Stimulated activated CD8-positive, alpha-beta memory T cell treated with anti-CD3 and anti-CD28 coated beads, Interleukin-2, amount 100 ng/mL, for 1 hour (primary cell): Measurements from ENCODE around the gene FLCN.
A peak's percentile ranks its signal among the peaks of the same experiment; 100 is the strongest.
"Not testable (repeated sequence)": the region's sequence is repeated elsewhere in the genome, so short reads cannot be mapped to it uniquely, and the experiment has no call there.

ENCODE experiments used
- DNase-seq, 2 donors: peaks; one replicate each; pipeline ENCODE4 v3.0.0-alpha.2; 2020; ENCODE audit warnings: low read depth in 2 of 2

The FLCN gene, protein sequence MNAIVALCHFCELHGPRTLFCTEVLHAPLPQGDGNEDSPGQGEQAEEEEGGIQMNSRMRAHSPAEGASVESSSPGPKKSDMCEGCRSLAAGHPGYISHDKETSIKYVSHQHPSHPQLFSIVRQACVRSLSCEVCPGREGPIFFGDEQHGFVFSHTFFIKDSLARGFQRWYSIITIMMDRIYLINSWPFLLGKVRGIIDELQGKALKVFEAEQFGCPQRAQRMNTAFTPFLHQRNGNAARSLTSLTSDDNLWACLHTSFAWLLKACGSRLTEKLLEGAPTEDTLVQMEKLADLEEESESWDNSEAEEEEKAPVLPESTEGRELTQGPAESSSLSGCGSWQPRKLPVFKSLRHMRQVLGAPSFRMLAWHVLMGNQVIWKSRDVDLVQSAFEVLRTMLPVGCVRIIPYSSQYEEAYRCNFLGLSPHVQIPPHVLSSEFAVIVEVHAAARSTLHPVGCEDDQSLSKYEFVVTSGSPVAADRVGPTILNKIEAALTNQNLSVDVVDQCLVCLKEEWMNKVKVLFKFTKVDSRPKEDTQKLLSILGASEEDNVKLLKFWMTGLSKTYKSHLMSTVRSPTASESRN

DNA sequence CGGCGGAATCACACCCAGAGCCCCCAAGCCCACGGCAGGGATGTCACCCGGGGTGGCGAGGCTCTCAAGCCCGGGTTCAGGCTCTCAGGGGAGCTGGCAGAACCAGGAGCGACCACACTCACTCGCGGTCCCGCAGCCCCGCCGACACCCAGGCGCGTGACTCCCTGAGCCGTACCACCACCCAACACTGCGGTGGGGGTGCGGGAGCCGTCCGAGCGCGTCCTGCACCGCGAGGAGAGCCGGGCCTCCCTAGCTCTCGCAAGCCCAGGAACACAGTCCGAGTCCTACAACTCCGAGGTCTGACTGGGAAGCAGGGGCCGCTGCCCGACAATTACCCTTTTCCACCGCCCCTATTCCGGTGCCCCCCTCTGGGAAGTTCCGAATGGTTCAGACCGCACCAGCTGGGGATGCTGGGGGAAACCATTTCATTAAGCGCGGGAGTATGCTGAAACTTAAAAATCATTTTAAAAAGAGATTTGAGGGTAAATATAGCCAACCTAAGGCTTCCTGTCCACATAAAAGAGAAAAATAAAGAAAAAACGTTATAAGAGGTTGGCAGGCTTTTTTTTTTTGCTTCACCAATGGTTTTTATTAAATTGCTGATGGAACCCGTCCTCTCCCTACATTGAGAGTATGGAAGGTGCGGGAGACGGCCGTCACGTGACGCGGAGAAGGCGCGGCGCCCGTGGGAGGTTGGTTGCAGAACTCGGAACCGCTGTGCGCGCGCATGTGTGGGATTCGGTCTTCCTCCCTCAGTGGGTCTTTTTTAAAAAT is at the start of gene FLCN:
Gene FLCN, minus strand, starts transcription at position 143 of the 774 bp plus-strand sequence. CDS start 9,031 bp downstream, outside the sequence.
- DNase-seq, result peak; percentile 78 to 82

DNA sequence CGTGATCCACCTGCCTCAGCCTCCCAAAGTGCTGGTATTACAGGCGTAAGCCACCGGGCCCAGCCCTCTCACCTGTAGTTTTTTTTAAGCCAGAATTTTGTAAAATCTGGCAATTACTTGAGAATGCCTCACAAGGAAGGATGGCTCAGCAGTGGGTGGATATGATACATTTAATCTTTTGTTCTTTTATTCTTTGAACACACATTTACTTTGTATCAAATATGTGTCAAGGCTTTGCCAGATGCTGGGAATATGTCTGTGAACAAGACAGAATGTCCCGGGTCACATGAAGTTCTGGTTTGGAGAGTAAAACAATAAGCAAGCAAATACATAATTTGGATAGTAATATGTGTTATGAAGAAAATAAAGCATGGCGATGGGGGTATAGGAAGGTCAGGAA is 49.0 kb upstream of the FLCN start:
- no peak for DNase-seq

DNA sequence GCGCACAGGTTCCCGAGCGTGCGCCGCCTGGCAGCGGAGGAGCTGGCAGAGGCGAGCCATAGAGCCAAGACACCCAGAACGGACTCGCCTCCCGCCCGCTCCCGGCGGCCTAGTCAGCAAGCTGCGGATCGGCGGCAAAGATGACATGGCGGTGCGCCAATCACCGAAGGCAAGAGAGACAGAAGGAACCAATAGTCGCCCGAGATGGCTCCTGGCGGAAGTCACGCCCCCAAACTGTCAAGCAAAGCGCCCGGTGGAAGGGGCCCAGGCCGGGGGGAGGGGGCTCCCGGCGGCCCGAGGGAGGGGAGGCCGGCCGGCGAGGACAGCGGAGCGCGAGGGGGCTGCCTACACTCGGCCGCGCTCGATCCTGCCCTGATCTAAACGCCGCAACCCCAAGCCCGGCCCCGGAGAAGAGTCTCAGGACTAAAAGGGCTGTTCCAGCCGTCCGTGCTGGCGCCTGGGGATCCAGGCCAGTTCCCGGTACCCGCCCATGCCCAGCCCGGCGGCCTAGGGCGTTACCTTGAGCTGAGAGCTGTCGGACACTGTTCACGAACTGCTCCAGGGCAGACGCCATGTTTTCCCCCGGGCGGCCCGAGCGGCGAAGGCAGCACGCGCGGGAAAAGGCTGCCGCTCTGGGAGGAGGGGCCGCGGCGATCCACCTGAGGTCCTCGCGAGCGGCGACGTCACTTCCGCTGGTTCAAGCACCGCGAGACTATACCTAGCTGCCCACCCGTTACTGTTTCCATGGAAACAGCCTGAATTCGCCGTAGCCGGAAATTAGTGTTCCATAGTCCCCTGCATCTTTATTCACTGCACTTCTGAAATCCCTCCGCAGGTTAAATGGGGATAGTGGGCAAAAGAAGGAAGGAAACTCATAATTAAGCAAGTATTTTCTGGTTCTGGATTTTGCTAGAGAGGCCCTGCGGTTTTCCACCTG is 43.9 kb upstream of the FLCN start, which contains the start of gene COPS3:
Gene COPS3, minus strand, starts transcription at position 634 of the 937 bp plus-strand sequence. Its CDS starts 60 bp downstream, at position 574.
- peak; percentile 93 to 96 for DNase-seq

DNA sequence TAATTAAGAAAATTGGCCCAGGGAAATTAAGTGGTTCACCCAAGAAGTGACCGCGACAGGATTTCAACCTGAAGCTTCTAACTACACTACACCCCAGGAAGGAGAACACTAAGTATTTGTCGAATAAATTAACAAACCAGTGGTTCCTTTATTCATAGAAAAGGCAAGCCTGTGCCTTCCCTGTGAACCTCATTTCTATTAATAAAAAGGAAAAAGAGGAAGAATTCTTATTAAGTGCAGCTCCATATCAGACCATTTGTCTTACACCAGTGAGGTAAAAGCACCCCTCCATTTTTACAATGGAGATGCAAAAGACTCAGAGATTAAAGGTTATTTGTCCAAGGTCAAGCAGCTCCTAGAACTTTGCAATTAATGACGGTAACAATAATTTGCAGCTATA is 42.3 kb upstream of the FLCN start:
- DNase-seq, result no peak

DNA sequence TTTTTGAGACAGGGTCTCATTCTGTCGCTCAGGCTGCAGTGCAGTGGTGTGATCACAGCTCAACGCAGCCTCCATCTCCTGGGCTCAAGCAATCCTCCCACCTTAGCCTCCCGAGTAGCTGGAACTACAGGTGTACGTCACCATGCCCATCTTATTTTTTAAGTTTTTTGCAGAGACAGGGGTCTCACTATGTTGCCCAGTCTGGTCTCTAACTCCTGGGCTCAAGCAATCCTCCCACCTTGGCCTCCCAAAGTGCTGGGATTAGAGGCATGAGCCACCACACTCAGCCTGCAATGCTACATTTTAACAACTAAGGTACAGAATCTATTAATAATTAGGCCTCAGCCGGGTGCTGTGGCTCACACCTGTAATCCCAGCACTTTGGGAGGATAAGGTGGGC is 40.5 kb upstream of the FLCN start:
- not testable (repeated sequence) for DNase-seq

DNA sequence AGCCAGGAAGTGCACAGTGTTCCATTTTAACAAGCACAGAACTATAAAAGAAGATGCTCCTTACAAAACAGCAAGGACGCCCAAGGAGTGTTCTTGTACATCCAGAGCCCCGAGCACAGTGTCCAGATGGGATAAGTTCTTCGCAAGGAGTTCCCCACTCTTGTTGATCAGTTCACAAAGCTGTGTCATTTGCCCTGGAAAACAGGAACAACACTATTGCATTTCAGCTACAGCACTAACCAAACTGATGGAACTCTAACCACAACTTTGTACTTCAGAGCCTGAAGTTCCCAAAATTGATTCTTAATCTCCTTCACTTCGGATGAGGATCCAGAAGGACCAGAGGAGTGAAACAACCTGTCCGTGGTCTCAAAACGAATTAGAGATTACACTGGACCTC is 39.0 kb upstream of the FLCN start:
- no peak for DNase-seq

DNA sequence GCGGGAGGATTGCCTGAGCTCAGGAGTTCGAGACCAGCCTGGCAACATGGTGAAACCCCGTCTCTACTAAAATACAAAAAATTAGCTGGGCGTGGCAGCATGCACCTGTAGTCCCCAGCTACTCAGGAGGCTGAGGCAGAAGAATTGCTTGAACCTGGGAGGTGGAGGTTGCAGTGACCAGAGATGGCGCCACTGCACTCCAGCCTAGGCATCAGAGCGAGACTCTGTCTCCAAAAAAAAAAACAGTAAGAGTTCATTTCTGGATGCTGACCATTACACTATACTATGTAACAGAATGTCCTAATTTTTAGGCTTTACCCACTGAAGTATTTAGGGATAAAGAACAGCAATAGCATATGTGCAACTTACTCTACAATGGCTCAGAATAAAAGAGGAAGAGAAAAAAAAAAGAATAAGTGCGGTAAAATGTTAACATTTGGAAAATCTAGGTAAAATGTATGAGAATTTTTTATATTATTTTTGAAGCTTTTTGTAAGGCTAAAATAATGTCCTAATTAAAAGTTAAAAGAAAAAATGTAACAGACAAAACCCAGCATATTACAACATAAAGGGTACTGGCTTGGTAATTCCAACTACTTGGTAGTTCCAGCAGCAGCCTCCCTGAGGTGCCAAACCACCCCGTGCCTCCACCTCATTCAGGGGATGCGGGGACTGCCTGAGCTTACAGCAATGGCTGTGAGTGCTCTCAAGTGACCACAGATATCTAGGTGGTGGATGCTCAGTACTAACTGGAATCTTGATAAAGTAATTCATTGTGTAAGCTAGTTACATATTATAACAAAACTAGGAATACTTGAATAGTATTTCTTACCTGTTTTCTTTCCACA is 33.2 kb upstream of the FLCN start:
- no peak for DNase-seq

DNA sequence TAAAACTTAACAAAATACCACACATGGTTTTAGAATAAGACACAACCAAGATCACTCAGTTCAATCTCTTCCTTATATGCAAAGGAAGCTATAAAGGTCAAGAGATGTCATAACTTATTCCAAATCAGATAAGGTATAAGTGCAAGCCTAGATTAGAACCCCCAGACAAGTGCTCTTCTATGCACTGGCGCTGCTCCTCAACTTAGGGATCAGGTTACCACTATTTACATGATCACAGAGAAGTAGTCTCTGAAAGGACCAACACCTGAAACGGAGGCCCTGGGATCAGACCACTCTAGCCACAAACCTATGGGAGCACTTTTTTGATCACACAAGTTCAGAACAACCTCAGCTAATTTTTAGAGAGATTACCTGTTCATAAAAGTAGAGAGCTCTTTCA is 27.5 kb upstream of the FLCN start:
- no peak for DNase-seq

DNA sequence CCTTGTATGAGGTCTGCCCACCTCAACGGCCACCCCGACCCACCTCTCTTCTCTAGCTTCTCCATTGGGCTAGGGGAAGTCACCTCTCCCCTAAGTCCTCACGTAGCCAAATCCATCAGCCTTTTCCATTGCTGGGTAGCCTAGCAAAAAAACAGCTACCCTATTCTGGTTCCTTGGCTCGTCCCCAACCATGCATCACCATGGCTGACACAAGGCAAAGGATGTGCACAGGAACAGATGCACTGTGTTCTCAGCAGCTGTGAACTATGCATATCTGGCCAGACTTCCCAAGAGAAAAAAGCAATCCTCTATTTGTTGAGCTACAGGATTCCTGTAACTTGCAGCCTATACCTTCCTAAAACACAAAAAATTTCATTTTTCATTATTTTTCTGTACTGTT is 22.0 kb upstream of the FLCN start:
- DNase-seq, result no peak

DNA sequence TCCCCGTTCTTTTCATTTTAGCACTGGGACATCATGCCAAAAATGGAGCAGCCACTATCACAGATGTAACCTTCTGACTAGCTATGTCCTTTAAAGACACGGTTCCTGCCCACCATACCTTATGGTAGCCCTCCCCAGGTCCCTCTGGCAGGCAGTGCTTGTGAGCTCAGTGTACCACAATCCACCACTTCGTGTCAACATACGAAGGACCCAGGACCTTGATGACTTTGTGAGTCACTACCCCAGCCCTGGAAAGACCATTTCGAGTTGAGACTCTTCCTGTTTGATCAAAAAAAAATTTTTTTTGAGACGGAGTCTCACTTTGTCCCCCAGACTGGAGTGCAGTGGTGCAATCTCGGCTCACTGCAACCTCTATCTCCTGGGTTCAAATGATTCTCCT is 21.0 kb upstream of the FLCN start:
- no peak for DNase-seq

DNA sequence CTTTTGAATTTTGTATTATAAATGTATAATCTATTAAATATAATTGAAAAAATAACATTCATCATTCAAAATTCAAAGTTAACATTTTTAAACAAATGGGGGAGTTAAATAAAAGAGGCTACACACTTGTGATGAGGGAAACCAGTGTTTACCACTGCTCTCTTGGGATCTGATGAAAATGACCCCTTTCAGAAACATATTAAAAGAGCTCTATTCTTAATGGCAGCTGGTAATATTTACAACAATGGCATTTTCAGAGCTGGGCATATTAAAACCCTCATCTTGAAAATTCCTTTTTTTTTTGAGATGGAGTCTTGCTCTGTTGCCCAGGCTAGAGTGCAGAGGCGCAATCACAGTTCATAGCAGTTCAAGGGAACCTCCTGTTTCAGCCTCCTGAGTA is 19.3 kb upstream of the FLCN start:
- DNase-seq, result no peak

DNA sequence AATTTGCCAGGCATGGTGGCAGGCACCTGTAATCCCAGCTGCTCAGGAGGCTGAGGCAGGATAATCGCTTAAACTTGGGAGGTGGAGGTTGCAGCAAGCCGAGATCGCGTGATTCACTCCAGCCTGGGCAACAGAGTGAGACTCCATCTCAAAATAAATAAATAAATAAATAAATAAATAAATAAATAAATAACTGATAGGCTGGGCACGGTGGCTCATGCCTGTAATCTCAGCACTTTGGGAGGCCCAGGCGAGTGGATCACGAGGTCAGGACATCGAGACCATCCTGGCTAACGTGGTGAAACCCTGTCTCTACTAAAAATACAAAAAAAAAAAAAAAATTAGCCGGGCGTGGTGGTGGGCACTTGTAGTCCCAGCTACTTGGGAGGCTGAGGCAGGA is 18.7 kb upstream of the FLCN start:
- not testable (repeated sequence) for DNase-seq

DNA sequence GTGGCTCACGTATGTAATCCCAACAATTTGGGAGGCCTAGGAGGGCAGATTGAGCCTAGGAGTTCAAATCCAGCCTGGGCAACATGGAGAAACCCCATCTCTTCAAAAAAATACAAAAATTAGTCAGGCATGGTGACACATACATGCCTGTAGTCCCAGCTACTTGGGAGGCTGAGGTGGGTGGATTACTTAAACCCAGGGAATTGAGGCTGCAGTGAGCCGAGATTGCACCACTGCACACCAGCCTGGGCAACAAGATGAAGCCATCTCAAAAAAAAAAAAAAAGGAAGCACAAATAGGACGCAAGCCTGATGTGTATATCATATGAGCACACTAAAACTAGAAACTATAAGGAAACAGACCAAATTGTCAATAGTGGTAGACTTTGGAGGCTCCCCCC is 17.1 kb upstream of the FLCN start:
- no peak for DNase-seq

DNA sequence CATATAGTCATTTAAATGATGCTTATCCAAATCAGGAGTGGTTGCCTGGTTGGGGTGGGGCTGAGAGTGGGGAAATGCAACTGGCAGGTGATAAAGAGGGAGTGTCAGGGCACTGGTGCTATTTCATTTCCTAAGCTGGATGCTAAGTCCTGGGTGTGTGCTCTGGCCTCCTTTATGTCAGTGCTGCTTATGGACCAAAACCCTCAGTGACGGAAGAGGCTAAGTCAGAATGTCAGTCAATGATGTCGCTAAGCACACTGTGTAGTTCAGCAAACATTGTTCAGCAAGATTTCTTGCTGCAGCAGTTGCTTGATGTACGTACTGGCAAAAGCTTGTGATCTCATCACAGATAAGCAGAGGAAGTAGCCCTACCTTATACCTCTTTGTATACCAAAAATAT is 16.4 kb upstream of the FLCN start:
- no peak for DNase-seq

DNA sequence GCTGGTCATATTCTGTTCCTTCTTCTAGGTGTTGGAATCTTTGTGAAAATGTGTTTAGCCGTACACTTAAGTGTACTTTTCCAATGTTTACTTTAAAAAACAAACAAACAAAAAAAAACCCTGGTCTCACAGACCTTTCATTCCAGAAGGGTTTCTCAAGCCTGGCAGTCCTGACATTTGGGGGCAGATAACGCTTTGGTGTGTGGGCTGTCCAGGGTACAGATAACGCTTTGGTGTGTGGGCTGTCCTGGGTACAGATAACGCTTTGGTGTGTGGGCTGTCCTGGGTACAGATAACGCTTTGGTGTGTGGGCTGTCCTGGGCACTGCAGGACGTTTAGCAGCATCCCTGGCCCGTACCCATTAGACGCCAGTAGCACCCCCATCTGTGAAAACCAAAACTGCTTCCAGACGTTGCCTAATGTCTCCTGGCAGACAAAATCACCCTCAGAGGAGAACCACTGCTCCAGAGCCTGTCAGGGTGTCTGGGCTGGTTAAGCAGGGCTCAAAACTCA is 15.2 kb upstream of the FLCN start:
- DNase-seq, result no peak

DNA sequence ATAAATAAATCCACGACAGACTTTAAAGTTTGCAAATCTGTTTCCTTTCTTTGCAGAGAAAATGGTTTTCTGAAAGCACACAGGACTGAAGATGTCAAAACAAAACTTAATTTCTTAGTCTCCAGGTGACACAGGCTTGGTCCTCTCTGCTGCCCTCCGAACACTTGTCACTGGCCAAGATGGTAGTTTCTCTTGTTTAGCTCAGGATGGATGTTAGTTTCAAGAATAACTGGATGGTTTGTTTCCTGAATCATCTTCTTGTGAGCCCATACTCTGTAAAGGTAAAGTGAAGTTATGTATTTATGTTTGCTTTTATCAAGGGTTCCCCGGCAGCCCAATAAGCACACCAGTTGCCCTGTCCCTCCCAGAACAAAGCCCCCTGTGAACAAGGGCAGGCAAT is 9.9 kb upstream of the FLCN start:
- no peak for DNase-seq

DNA sequence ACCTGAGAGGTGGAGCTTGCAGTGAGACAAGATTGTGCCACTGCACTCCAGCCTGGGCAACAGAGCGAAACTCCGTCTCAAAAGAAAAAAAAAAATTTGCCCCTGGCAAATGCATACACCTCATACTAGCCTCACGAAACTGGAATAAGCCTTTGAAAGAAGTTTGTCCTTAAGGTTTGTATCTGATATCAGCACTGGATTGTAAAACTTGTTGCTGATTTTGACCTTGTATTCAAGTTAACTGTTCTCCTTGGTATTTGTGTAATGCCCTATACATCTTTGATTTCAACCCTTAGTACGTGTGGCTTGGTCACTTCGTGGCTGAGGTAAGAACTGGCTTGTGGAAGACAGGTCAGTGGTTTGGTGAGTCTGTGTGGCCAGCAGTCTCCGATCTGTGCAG is 6.2 kb upstream of the FLCN start:
- no peak for DNase-seq

DNA sequence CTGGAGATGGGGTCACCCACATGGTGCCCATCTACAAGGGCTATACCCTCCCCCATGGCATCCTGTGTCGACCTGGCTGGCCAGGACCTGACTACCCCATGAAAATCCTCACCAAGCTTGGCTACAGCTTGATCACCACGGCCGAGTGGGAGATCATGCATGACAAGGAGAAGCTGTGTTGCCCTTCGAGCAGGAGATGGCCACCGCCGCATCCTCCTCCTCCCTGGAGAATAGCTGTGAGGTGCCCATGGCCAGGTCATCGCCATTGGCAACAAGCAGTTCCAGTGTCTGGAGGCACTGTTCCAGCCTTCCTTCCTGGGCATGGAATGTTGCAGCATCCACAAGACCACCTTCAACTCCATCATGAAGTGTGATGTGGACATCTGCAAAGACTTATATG is 5.3 kb upstream of the FLCN start:
- DNase-seq, result no peak

DNA sequence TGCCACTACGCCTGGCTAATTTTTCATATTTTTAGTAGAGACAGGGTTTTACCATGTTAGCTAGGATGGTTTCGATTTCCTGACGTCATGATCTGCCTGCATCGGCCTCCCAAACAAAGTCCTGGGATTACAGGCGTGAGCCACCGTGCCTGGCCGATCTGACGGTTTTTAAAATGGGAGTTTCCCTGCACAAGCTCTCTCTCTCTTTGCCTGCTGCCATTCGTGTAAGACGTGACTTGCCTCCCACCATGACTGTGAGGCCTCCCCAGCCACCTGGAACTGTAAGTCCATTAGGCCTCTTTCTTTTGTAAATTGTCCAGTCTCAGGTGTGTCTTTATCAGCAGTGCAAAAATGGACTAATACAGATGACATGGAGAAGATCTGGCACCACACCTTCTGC is 4.7 kb upstream of the FLCN start:
- DNase-seq, result no peak

DNA sequence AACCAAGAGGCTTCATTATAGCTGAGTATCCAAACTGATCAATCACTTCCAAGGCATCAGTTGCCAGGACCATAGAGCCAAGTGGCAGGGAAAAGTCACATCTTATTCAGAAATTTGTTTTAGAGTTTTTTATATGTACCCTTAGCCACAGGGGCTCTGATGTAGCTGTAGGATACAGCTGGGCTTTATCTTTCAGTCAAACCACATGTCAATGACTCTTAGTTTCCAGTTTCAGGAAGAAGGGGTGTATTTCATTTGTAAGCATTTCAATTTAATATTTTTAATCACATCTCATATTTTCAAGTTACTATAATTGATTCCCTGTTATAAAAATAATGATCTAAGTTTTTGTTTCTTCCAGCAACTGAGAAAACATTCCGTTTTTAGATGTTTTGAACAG is 2.9 kb upstream of the FLCN start:
- no peak for DNase-seq
